ENCODE results near the gene SFXN1. TPM values are rescaled to one million over a fixed set of nuclear protein-coding genes. Genes with fewer than 3 reads are reported as not detected.

The SFXN1 gene
- polyA plus RNA-seq, 4 donors: 14.9 to 42.1 (median 22.4) TPM

DNA sequence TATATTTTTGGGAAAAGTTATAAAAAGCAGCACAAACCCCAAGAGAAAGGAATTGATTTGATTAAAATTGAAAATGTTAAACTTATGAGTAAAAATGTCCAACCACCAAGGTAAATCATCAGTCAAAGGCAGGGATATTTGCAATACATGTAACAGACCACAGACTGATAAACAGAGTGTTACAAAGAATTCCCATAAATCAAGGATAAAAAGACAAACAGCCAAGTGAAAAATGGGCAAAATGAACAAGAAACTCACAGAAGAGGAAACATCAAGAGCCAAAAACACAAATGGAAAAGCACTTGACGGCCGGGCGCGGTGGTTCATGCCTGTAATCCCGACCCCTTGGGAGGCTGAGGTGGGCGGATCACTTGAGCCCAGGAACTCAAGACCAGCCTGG lies 98.2 kb downstream of the SFXN1 start:
- Histone ChIP-seq H3K36me3 (ENCODE audit: control insufficient read depth in 3 of 3, insufficient read depth in 2 of 3, low read depth in 1 of 3, low read length in 3 of 3) (no peaks in the 10 kb centered on the region), H3K4me1 (ENCODE audit: control insufficient read depth in 3 of 3, insufficient read depth in 2 of 3, low read depth in 1 of 3, low read length in 2 of 3) (peaks cover 0 to 15% (median 0%) of the 10 kb centered on the region in 3 donors), H3K4me3 (ENCODE audit: low read depth in 1 of 3, low read length in 3 of 3) (no peak overlapping the region), H3K27ac (ENCODE audit: low read depth in 1 of 3, low read length in 2 of 3) (no peak overlapping the region), H3K27me3 (ENCODE audit: control insufficient read depth in 3 of 3, insufficient read depth in 3 of 3, low read length in 3 of 3) (no peaks in the 10 kb centered on the region), H3K9me3 (ENCODE audit: control insufficient read depth in 2 of 2, insufficient read depth in 1 of 2, low read depth in 1 of 2, low read length in 1 of 2) (peaks cover 0 to 11% of the 10 kb centered on the region in 2 donors)
- FAIRE-seq (no peak), DNase-seq (no peak)
- 69 to 90% (median 88%) methylated on average over 6 of the region's 6 CpGs for whole genome bisulfite sequencing, 3 donors

Other genes starting within 250 kb of the SFXN1 start
- under 1 TPM in 2 of 4 donors, not detected in 2; 0.07 to 0.22 TPM for gene DRD1, start 34.4 kb upstream of the SFXN1 start, polyA plus RNA-seq
- gene HRH2, start 179.5 kb downstream of the SFXN1 start, polyA plus RNA-seq: 1 to 10 TPM; 3.3 to 7.2 (median 6.4) TPM

All from small intestine (tissue), 7 donors.